ENCODE results near the gene NAA38. TPM values are rescaled to one million over a fixed set of nuclear protein-coding genes. Genes with fewer than 3 reads are reported as not detected.

Gene NAA38
- total RNA-seq, 1 donor from 2014 or later, result 64.9 TPM

DNA sequence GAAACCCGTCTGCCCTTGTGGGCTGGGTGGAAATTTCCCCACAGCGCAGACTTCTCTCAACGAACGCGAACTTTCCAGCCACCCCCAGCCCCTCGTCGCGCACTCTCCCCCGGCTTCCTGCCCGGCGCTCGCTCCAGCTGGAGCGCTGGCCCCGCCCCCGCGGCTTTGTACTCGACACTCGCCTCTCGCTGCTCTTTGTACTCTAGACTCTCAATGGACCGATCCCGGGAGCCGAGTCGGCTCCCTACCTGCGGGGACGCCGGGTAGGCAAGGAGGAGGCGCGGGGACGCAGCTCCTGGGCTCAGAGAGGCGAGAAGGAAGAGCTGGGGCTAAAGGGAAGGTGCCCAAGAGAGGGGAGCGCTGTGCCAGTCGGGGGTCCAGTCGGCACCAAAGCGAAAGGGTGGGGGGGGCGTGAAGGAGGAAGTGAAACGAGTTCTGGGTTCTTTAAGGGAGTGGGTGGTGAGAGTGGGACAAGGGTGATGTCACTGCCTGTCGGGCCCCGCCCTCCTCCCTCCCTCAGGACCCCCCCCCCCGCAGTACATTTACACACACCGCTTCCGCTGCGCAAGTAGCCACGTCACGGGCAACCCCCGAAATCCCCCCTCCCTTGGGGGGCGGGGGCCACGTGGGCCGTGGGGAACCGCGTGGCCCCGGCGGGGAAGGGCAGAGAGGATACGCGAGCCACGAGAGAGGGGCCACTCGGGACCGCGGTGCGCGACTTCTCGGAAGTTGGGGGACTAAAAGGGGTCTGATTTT, 13.6 kb downstream of the NAA38 start:
- no peaks in the 10 kb centered on the region for H3K27me3 Mint-ChIP-seq
- TF ChIP-seq CTCF (conservative IDR thresholded peaks at IDR 0.05), result no peak

GRCh38 chr17:7843257-7843535, 14.2 kb downstream of the NAA38 start:
- peak overlapping the region; percentile 98 for H3K27ac Mint-ChIP-seq
- peaks cover 9% of the 10 kb centered on the region for H3K36me3 Mint-ChIP-seq
- H3K27me3 Mint-ChIP-seq, result no peaks in the 10 kb centered on the region
- peak overlapping the region; percentile 98 for H3K4me3 Mint-ChIP-seq
- TF ChIP-seq CTCF (conservative IDR thresholded peaks at IDR 0.05), result no peak
- no peaks in the 10 kb centered on the region for H3K9me3 Mint-ChIP-seq
- no peak for DNase-seq (ENCODE audit: extremely low spot score, unreplicated experiment)
- H3K4me1 Mint-ChIP-seq (ENCODE audit: unreplicated experiment), result peaks cover 32% of the 10 kb centered on the region

More for the DNA sequence above, 13.6 kb downstream of the NAA38 start:
- Mint-ChIP-seq H3K36me3 (peaks cover 9% of the 10 kb centered on the region), H3K4me1 (ENCODE audit: unreplicated experiment) (peaks cover 28% of the 10 kb centered on the region), H3K27ac (peak overlapping the region; percentile 98), H3K9me3 (no peaks in the 10 kb centered on the region), H3K4me3 (peak overlapping the region; percentile 98)
- DNase-seq (ENCODE audit: extremely low spot score, unreplicated experiment), result no peak

DNA sequence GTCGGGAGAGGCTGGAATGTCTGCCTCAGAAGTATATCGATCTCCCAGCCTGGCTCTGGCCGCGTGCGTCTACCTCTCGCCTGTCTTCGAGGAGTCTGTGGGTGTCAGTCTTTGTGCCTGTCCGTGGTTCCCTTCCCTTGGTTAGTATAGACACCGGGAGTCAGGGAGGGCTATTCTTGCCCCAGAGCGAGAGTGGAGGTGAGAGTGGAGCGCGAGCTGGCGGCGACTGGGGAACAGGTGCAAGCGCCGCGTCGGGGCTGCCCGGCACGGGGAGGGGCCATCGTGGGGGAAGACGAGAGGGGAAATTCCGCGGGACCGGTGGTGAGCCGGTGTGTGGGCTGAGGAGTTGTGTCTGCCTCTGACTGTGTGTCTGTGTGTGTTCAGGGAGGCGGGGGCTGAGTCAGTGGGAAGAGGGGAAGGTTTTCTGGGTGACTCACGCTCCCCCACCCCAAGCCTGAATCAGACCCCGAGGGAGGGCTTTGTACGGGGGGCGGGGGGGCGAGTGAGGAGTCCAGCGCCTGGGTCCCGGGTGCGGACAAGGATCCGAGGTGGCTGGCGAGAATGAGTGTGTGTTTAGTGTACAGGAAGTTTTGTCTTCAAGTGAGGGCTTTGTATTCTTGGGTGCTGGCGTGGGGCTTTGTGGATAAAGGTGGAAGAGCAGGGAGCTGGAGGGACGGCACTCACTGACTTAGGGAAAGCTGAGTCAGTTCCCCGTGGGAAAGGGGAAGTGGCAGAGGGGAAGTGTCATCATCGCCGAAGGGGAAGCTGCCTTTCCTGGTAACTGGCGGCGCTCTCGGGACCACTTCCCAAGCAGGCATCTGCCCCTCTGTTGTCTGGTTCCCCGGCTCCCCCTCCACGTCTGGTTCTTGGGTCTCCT, 14.7 kb downstream of the NAA38 start:
- Mint-ChIP-seq H3K36me3 (peaks cover 9% of the 10 kb centered on the region), H3K27me3 (no peaks in the 10 kb centered on the region), H3K27ac (peak overlapping the region; percentile 98), H3K9me3 (no peaks in the 10 kb centered on the region), H3K4me1 (ENCODE audit: unreplicated experiment) (peaks cover 34% of the 10 kb centered on the region), H3K4me3 (peak overlapping the region; percentile 98)
- no peak for TF ChIP-seq CTCF (conservative IDR thresholded peaks at IDR 0.05)
- no peak for DNase-seq (ENCODE audit: extremely low spot score, unreplicated experiment)

DNA sequence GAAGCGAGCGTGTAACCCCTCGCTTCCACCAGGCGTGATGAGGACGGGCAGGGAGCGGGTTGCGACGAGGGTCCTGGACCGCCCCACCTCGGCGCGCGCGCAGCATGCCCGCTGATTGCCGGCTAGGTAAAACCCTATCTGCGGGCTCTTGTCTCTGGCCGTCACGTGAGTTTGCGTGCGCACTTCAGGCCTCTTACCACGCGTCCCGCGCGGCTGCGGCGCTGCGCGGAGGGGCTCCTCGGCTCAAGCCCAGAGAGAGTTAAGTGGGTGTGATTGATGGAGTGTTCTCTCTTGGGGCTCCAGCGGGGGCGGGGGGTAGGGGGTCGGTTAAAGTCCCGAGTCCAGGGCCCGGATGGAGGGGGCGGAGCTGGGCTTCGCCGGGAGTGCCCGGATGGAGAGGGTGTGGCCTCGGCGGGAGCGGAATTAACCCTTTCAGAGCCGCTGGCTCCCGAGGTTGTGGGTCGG, 15.4 kb downstream of the NAA38 start:
- peak overlapping the region; percentile 98 for H3K4me3 Mint-ChIP-seq
- H3K36me3 Mint-ChIP-seq, result peaks cover 9% of the 10 kb centered on the region
- peaks cover 41% of the 10 kb centered on the region for H3K4me1 Mint-ChIP-seq (ENCODE audit: unreplicated experiment)
- H3K27ac Mint-ChIP-seq, result peak overlapping the region; percentile 98
- TF ChIP-seq CTCF (conservative IDR thresholded peaks at IDR 0.05), result no peak
- peak; percentile 94 for DNase-seq (ENCODE audit: extremely low spot score, unreplicated experiment)
- H3K9me3 Mint-ChIP-seq, result no peaks in the 10 kb centered on the region
- H3K27me3 Mint-ChIP-seq, result no peaks in the 10 kb centered on the region

DNA sequence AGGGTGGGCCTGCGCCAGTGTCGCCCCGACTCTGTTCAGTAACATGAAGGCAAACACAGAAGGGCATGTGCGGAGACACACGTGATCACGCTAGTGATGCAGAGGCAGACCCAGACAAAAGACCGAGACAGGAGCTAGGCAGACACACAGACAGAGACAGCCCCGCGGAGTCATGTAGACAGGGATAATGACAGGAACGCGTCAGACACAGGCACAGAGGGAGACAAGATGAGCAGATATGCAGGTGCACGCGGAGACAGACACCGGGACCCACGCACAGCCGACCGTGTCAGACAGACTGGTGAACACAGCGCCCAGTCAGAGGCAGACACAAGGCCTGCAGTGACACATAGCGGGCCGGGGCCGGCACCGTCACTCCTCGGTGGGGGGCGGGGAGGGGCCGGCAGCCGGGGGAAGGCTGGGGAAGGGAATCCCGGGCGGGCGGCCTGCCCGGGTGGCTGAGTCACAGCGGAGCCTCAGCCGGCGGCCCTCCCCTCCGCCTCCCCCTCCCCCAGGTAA, 15.9 kb downstream of the NAA38 start:
- DNase-seq (ENCODE audit: extremely low spot score, unreplicated experiment), result no peak
- Mint-ChIP-seq H3K27me3 (no peaks in the 10 kb centered on the region), H3K36me3 (peaks cover 9% of the 10 kb centered on the region), H3K9me3 (no peaks in the 10 kb centered on the region), H3K4me1 (ENCODE audit: unreplicated experiment) (peaks cover 43% of the 10 kb centered on the region), H3K4me3 (peak overlapping the region; percentile 96), H3K27ac (peak overlapping the region; percentile 98)
- TF ChIP-seq CTCF (conservative IDR thresholded peaks at IDR 0.05), result peak; percentile 25
